Measurements from ENCODE around the gene PRDX5.
A peak's percentile ranks its signal among the peaks of the same experiment; 100 is the strongest.
"Not testable (repeated sequence)": the region's sequence is repeated elsewhere in the genome, so short reads cannot be mapped to it uniquely, and the experiment has no call there.

Gene PRDX5

DNA sequence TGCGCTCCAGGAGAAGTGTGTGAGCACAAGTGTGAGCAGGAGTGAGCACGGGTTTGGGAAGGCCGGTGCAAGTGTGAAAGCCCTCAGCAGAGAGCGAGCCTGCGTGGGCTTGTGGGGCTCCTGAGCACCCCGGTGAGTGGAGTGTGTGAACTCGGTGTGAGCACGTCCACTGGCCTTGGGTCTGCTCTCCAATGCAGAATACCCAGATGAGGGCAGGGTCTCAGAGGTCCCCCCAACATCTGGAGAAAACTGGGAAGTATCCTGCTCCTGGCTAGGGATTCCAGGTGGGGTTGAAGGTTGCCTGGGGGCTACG lies 11.4 kb upstream of the PRDX5 start:
- no peak for DNase-seq

GRCh38 chr11:64306876-64307622 lies 10.9 kb upstream of the PRDX5 start:
- DNase-seq = no peak

DNA sequence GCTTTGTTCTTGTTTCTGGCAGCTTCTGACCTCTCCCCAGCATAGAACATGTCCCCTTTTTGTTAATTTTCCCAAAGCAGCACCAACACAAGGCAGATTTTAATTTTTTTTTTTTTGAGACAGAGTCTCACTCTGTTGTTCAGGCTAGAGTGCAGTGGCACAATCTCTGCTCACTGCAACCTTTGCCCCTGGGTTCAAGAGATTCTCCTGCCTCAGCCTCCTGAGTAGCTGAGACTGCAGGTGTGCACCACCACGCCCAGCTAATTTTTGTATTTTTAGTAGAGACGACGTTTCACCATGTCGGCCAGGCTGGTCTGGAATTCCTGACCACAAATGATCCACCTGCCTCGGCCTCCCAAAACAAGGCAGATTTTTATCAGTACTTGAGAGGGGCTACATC lies 10.1 kb upstream of the PRDX5 start:
- DNase-seq = not testable (repeated sequence)

GRCh38 chr11:64312947-64313346 lies 5.0 kb upstream of the PRDX5 start:
- no peak for DNase-seq

- no peak for DNase-seq
These were observed 4.3 kb upstream of the PRDX5 start for GRCh38 chr11:64313491-64314145.

GRCh38 chr11:64314146-64314804 lies 3.6 kb upstream of the PRDX5 start:
- DNase-seq = no peak

DNA sequence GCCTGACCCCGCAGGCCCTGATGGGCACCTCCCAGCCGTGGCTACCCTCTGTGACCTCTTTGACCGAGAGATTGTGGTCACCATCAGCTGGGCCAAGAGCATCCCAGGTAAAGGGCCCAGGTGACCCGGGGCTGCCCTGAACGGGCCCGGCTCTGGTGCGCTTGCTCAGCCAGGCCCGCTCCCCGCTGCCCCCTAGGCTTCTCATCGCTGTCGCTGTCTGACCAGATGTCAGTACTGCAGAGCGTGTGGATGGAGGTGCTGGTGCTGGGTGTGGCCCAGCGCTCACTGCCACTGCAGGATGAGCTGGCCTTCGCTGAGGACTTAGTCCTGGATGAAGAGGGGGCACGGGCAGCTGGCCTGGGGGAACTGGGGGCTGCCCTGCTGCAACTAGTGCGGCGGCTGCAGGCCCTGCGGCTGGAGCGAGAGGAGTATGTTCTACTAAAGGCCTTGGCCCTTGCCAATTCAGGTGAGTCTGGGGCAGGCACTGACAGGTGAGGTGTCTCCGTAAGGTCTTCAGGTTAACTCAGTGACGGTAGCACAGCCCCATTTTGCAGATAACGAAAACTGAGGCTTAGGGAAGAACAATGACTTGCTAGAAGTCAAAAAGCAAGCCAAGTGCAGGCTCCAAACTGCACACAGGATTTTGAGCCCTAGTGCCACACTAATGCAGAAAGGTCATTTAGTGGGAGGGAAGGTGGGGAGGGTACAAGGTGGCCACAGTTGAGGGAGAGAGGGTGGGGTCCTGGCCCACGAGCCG lies 2.9 kb upstream of the PRDX5 start:
- DNase-seq = no peak

DNA sequence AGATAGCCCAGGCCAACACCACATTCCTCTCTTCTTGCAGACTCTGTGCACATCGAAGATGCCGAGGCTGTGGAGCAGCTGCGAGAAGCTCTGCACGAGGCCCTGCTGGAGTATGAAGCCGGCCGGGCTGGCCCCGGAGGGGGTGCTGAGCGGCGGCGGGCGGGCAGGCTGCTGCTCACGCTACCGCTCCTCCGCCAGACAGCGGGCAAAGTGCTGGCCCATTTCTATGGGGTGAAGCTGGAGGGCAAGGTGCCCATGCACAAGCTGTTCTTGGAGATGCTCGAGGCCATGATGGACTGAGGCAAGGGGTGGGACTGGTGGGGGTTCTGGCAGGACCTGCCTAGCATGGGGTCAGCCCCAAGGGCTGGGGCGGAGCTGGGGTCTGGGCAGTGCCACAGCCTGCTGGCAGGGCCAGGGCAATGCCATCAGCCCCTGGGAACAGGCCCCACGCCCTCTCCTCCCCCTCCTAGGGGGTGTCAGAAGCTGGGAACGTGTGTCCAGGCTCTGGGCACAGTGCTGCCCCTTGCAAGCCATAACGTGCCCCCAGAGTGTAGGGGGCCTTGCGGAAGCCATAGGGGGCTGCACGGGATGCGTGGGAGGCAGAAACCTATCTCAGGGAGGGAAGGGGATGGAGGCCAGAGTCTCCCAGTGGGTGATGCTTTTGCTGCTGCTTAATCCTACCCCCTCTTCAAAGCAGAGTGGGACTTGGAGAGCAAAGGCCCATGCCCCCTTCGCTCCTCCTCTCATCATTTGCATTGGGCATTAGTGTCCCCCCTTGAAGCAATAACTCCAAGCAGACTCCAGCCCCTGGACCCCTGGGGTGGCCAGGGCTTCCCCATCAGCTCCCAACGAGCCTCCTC lies 2.0 kb upstream of the PRDX5 start:
- not testable (repeated sequence) for DNase-seq

DNA sequence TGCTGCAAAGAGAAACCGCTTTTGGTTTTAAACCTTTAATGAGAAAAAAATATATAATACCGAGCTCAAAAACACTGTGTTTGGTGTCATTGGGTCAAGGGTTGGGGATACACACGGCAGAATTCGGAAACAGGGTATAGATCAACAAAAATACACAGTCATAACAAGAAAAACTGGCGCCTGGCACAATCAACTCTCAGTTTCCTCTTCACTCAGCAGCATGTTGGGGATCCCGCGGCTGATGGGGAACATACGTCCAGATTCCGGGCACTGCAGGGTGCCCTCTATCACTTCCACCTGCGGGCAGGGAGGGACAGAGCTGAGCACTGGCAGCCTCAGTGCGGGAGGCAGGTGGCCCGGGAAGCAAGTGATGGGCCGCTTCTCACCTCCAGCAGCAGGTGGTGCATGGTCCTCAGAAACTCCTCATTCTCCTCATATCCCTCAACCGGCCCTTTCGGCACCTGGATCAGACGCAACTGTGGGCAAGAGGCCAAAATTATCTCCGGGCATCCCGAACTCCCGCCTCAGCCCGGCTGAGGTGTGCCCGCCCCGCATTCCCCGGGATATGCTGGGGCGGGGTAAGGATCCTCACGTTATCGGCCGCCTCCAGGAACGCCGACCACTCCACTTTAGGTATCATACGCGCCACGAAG lies 1.1 kb upstream of the PRDX5 start:
- DNase-seq = peak; percentile 28

DNA sequence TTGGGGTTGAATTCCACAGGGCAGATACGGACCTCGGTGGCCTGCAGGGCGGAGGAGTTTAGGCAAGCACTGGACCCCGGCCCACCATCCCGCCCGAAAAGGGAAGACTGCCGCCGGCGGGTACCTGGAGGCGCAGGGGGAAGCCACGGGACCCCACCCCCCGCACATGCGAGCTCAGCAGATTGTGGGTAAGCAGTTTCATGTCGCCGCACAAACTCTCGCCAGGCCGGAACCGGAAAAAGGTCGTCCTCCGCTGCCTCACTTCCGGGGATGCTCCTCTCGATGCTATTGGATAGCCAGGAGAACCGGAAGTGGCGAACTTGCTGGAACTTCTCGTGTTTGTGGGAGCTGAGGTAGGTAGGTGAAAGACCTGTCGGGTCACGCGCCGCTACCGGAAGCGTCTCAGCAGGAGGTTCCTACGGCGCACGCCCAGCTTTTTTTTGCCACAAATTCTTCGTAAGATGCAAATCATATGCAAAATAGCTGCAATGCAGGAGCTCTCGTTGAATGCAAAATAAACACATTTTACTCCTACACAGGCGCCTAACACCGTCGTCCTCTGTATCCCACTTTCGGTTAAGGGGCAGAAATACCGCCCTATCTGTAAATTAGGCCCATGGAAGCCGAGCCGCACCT lies 478 bp upstream of the PRDX5 start, which contains the start of gene TRMT112:
TRMT112 (minus strand) TSS at position 235 of the 636 bp plus-strand sequence; CDS start at position 202, 33 bp downstream.
- DNase-seq = peak; percentile 92

GRCh38 chr11:64318766-64319761 lies 1.1 kb downstream of the PRDX5 start:
- no peak for DNase-seq

GRCh38 chr11:64320556-64320955 lies 2.6 kb downstream of the PRDX5 start:
- DNase-seq = no peak

DNA sequence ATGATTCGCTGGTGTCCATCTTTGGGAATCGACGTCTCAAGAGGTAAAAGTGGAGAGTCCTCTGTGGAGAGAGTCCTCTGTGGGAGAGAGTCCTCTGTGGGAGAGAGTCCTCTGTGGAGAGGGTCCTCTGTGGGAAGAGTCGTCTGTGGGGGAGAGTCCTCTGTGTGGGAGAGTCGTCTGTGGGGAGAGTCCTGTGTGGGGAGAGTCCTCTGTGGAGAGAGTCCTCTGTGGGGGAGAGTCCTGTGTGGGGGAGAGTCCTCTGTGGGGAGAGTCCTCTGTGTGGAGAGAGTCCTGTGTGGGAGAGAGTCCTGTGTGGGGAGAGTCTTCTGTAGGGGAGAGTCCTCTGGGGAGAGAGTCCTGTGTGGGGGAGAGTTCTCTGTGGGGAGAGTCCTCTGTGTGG lies 3.1 kb downstream of the PRDX5 start:
- no peak for DNase-seq

- DNase-seq = no peak
These were observed 3.6 kb downstream of the PRDX5 start for GRCh38 chr11:64321533-64321932.

DNA sequence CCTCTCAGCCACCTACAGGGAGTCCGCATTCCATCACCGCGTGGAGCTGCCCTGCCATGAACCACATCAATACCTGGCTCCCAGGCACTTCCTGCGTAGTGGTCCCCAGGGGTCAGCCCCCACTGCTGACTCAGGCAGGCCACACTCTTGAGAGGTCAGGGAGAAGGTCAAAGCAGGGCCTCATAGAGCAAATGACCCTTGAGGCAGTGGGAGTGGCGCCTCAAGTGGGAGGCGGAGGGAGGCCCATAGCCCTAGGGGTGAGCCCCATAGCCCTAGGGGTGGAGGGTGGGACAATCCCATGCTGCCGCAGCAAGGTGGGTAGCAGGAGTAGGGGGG lies 5.0 kb downstream of the PRDX5 start:
- no peak for DNase-seq

- DNase-seq = no peak
These were observed 5.5 kb downstream of the PRDX5 start for GRCh38 chr11:64323373-64323772.

- DNase-seq = not testable (repeated sequence)
These were observed 6.1 kb downstream of the PRDX5 start for GRCh38 chr11:64323984-64324383.

DNA sequence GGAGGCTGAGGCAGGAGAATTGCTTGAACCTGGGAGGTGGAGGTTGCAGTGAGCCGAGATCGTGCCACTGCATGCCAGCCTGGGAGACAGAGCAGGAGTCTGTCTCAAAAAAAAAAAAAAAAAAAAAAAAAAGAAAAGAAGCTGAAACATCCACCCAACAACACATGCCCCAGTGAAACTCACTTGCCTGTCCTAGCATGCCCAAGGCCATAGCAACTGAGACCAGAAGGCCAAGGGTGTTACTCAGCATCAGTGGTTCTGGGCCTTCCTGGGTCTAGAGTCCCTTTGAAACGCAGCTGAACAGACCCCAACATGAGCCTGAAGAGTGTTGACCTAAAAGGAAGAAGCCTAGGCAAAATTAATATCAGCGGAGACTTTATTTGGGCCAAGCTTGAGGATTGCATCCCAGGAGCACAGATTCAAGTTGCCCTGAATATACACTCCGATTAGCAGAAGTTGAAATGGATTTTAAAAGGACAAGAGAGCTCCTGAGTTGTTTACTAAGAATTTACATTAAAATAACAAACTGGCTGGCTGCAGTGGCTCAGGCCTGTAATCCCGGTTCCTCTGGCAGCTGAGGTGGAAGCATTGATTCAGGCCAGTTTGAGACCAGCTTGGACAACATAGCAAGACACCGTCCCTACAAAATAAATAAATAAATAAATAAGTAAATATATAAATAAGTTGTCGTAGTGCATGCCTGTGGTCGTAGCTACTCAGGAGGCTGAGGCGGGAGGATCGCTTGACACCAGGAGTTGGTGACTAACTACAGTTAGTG lies 7.0 kb downstream of the PRDX5 start:
- no peak for DNase-seq

- no peak for DNase-seq
These were observed 9.5 kb downstream of the PRDX5 start for GRCh38 chr11:64327375-64327774.
